Fibroblast of mammary gland (primary cell): Measurements from ENCODE around the gene TOR1B.

Experiments used
- DNase-seq: peaks from one replicate; pipeline ENCODE4 v3.0.0-alpha.2; 2010; ENCODE audit warnings: low read depth
- H3K4me3 ChIP-seq: 2 replicates; pipeline ENCODE4 v1.5.1; 2011; ENCODE audit warnings: low read depth, mild to moderate bottlenecking, low read length, moderate library complexity; ENCODE audit not compliant: control insufficient read depth
- TF ChIP-seq, protein P1 (sequence below): conservative IDR thresholded peaks from 2 replicates; pipeline ENCODE4 v1.5.1; 2011; ENCODE audit warnings: low read depth, low read length, inconsistent platforms; ENCODE audit not compliant: control insufficient read depth, insufficient read depth

TOR1B gene

DNA sequence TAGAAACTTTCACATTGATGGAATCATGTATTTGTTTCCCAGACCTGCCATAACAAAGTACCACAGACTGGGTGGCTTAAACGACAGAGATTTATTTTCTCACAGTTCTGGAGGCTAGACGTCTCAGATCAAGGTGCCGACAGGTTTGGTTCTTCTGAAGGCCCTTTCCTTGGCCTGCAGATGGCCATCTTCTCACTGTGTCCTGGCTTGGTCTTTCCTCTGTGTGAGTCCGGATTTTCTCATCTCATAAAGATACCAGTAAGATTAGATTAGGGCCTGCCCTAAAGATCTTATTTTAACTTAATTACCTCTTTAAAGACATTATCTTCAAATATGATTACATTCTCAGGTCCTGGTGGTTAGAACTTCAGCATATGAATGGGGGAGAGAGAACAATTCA is 38.1 kb downstream of the TOR1B start:
- no peak for DNase-seq
- TF ChIP-seq, protein P1, sequence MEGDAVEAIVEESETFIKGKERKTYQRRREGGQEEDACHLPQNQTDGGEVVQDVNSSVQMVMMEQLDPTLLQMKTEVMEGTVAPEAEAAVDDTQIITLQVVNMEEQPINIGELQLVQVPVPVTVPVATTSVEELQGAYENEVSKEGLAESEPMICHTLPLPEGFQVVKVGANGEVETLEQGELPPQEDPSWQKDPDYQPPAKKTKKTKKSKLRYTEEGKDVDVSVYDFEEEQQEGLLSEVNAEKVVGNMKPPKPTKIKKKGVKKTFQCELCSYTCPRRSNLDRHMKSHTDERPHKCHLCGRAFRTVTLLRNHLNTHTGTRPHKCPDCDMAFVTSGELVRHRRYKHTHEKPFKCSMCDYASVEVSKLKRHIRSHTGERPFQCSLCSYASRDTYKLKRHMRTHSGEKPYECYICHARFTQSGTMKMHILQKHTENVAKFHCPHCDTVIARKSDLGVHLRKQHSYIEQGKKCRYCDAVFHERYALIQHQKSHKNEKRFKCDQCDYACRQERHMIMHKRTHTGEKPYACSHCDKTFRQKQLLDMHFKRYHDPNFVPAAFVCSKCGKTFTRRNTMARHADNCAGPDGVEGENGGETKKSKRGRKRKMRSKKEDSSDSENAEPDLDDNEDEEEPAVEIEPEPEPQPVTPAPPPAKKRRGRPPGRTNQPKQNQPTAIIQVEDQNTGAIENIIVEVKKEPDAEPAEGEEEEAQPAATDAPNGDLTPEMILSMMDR: no peak
- H3K4me3 ChIP-seq: no peak overlapping the region

DNA sequence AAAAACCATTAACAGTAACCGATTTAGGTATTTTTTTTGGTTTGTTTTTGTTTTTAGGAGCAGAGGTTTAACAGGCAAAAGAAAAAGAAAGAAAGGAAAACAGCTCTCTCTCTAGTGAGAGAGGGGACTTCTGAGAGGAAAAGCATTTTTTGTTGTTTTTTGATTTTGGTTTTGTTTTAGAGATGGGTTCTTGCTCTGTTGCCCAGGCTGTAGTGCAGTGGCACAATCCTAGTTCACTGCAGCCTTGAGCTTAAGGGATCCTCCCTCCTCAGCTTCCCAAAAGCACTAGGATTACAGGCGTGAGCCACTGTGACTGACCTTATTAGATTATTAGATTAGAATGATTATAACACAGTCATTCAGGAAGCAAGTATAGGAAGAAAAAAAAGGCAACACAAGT is 42.4 kb downstream of the TOR1B start:
- H3K4me3 ChIP-seq: no peak overlapping the region
- DNase-seq: no peak
- TF ChIP-seq, protein P1: no peak

DNA sequence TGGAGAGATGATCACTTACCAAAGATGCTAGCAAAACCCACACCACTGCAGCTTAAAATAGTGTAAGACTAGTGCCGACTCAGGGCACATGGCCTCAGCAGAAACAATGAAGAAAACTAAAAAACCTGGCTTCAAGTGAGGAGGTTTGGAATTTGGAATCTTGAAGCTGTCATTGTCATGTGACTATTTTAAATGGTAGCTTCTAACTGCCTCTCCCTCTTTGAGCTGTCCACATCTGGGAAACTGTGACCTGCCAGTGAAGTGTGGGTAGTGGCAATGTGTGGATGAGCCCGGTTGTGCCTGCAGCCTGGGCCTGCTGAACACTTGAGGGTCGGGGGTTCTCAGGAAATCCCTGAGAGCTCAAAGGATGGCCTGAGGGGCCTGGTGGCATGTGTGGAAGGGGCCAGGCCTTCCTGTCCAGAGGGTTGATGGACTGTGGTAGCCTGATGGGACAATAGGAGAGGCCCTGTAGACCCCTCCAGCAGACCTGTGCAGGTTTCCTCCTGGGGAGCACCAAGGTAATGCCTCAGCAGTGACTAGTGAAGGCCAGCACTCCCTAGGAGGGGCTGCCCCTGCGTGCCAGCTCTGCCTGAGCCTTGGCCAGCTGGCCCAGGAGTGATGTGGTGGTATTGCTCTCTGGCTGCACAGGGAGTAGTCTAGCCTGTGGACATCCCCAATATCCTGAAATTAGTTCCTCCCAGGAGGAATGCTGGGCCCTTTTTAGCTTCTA is 45.9 kb downstream of the TOR1B start:
- no peak for DNase-seq
- TF ChIP-seq, protein P1: no peak

DNA sequence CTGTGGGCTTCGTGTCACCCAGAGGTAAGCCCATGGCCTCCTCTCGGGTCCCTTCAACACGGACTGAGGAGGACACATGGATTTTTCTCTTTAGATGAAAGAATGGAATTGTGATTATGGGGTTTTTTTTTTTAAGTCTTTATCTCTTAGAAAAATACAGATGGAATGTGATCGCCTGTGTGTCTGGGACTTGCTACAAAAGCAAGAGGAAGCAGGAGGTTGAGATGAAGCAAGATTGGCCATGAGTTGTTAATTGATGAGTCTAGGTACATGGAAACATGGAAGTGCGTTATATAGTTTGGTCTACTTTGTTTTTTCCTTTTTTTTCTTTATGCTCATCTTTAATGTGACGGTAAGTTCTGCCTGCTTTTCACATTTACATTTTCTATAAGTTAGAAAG is 46.9 kb downstream of the TOR1B start:
- DNase-seq: no peak
- TF ChIP-seq, protein P1: no peak
- H3K4me3 ChIP-seq: no peak overlapping the region

More for the DNA sequence above, 45.9 kb downstream of the TOR1B start:
- no peak overlapping the region for H3K4me3 ChIP-seq

DNA sequence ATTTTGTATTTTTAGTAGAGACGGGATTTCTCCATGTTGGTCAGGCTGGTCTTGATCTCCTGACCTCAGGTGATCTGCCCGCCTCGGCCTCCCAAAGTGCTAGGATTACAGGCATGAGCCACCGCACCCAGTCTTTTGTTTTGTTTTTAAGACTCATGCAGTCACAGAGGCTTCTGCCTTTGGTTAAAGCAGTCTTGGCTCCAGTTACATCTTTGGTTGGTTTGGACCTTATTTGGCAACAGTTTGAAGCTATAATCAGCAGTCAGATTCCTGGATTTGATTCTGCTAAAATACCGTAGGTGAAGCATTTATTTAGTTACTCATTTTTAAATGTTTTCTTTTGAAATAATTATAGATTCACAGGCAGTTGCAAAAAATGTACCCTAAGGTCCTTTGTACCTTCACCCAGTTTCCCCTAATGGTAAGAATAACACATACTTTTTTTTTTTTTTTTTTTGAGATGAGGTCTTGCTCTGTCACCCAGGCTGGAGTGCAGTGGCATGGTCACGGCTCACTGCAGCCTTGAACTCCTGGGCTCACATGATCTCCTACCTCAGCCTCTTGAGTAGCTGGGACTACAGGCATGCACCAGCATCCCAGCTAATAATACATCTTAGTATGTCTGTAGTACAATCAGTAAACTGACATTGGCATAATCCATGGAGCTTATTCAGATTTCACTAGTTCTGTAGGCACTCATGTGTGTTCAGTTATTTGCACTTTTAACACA is 48.0 kb downstream of the TOR1B start:
- H3K4me3 ChIP-seq: no peak overlapping the region
- TF ChIP-seq, protein P1: no peak
- DNase-seq: no peak

DNA sequence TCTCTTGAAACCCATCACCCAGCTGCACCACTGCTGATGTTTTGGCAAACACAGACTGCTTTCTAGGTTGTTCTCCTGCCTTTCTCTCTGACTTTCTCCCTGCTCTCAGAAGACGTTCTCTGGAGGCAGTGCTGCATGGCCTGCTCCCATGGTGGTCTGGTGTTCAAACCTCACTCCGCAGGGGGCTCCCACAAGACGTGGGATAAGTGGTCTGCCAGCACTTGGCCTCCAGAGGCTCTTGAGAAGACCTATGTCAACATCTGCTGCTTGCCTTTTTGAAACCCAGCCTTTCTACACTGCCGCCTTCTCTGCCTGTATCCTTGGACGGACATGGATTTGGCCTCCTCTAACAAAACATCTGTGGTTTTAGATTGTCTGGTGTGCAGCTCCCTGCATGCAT is 48.8 kb downstream of the TOR1B start:
- H3K4me3 ChIP-seq: no peak overlapping the region
- no peak for DNase-seq
- TF ChIP-seq, protein P1: no peak
